GM12878 (cell line): ENCODE results near the gene MLXIP. TPM values are rescaled to one million over a fixed set of nuclear protein-coding genes. Genes with fewer than 3 reads are reported as not detected.
A peak's percentile ranks its signal among the peaks of the same experiment; 100 is the strongest.
"Not testable (repeated sequence)": the region's sequence is repeated elsewhere in the genome, so short reads cannot be mapped to it uniquely, and the experiment has no call there.

Experiments
- ATAC-seq: fragments of 200-7000 bp; cut with Tn5 transposase; 3 replicates; pipeline ENCODE4 v1.9.1; 2020; ENCODE audit warnings: mild to moderate bottlenecking, moderate library complexity
- BruUV-seq: library from RNA; stranded (reverse); fragments of 400-500 nt; replicated peaks from 2 replicates; lab custom pipeline; 2021; lab: Mats Ljungman, UMichigan
- CTCF ChIA-PET: fragments of 300-600 bp; sonication (Branson Sonifier 250); formaldehyde crosslinking; extraction: SDS; loops from one replicate; lab custom pipeline; 2021; ENCODE audit warnings: inconsistent platforms; lab: Yijun Ruan, JAX
- POLR2A ChIA-PET: fragments of 350-600 bp; formaldehyde crosslinking; extraction: SDS; loops from one replicate; lab custom pipeline; 2021; ENCODE audit warnings: inconsistent platforms; lab: Charles Lee
- RAD21 ChIA-PET: fragments of 300-600 bp; sonication (Branson Sonifier 250); formaldehyde crosslinking; loops from one replicate; lab custom pipeline; 2023; ENCODE audit warnings: antibody characterized with exemption; ENCODE audit not compliant: unreplicated experiment; lab: Charles Lee
- SMC1A ChIA-PET: fragments of 300-600 bp; sonication (Branson Sonifier 250); formaldehyde crosslinking; loops from one replicate; lab custom pipeline; 2023; ENCODE audit not compliant: unreplicated experiment, uncharacterized antibody; lab: Charles Lee
- DNase-seq: peaks from one replicate; pipeline ENCODE4 v3.0.0-alpha.2; 2011; ENCODE audit warnings: low read depth, low spot score
- FAIRE-seq: peaks from 3 replicates; lab custom pipeline; 2011; peaks lifted over from hg19 to GRCh38; lab: Jason Lieb, UNC
- H2AFZ ChIP-seq: 2 replicates; pipeline ENCODE4 v1.6.0; 2011; ENCODE audit warnings: low read depth, low read length, control low read depth; ENCODE audit not compliant: control insufficient read depth
- H3K27ac ChIP-seq: 2 replicates; pipeline ENCODE4 v1.5.1; 2011; ENCODE audit warnings: control low read depth; ENCODE audit not compliant: control insufficient read depth, insufficient read depth
- H3K27me3 ChIP-seq, 2 experiments: replicated peaks in 1 of 2; 2 replicates each; pipeline versions ENCODE4 v1.6.0 to v1.6.1; 2011; ENCODE audit warnings: low read length in 1 of 2; ENCODE audit not compliant: control insufficient read depth in 2 of 2, insufficient read depth in 2 of 2
- H3K36me3 ChIP-seq, 2 experiments: 2 replicates each; pipeline ENCODE4 v1.5.1; 2011; ENCODE audit warnings: low read length in 1 of 2; ENCODE audit not compliant: control insufficient read depth in 2 of 2, insufficient read depth in 2 of 2
- H3K4me1 ChIP-seq: 2 replicates; pipeline ENCODE4 v1.6.1; 2011; ENCODE audit warnings: mild to moderate bottlenecking, low read length, moderate library complexity, mixed read lengths; ENCODE audit not compliant: control insufficient read depth, insufficient read depth
- H3K4me2 ChIP-seq: 2 replicates; pipeline ENCODE4 v1.6.0; 2011; ENCODE audit warnings: control low read depth; ENCODE audit not compliant: control insufficient read depth, insufficient read depth
- H3K4me3 ChIP-seq: fragments of 200-600 bp; sonication (generic); 2 replicates; pipeline ENCODE4 v1.5.1; 2016
- H3K79me2 ChIP-seq: 2 replicates; pipeline ENCODE4 v1.6.0; 2011; ENCODE audit warnings: low read length; ENCODE audit not compliant: control insufficient read depth, insufficient read depth
- H3K9ac ChIP-seq: 2 replicates; pipeline ENCODE4 v1.8.0; 2011; ENCODE audit warnings: low read length, control low read depth, mixed read lengths; ENCODE audit not compliant: control insufficient read depth, insufficient read depth
- H3K9me3 ChIP-seq: replicated peaks from 3 replicates; pipeline ENCODE4 v1.5.1; 2011; ENCODE audit warnings: mild to moderate bottlenecking, low read length; ENCODE audit not compliant: control insufficient read depth, insufficient read depth
- H4K20me1 ChIP-seq: 2 replicates; pipeline ENCODE4 v1.6.0; 2011; ENCODE audit not compliant: control insufficient read depth, insufficient read depth
- BCL11A ChIP-seq: IDR thresholded peaks from 2 replicates; pipeline ENCODE4 v1.6.1; 2011; ENCODE audit warnings: low read depth, low read length
- BMI1 ChIP-seq: fragments of 450-650 bp; IDR thresholded peaks from 2 replicates; pipeline ENCODE4 v1.6.1; 2016; ENCODE audit warnings: mild to moderate bottlenecking, moderate library complexity, borderline replicate concordance
- CHD1 ChIP-seq: IDR thresholded peaks from 2 replicates; pipeline ENCODE4 v1.6.1; 2012; ENCODE audit warnings: low read depth, low read length, improper control_type of control experiment
- ESRRA ChIP-seq: IDR thresholded peaks from 2 replicates; pipeline ENCODE4 v1.6.1; 2012; ENCODE audit warnings: mild to moderate bottlenecking, low read length, improper control_type of control experiment
- HDAC6 ChIP-seq: fragments of 200-600 bp; sonication (generic); IDR thresholded peaks from one replicate; pipeline ENCODE4 v1.8.0; 2017; ENCODE audit warnings: antibody characterized with exemption; ENCODE audit not compliant: unreplicated experiment
- JUND ChIP-seq: IDR thresholded peaks from 2 replicates; pipeline ENCODE4 v1.6.1; 2012; ENCODE audit warnings: low read depth, mild to moderate bottlenecking, low read length, improper control_type of control experiment, moderate library complexity
- MEF2A ChIP-seq: IDR thresholded peaks from 2 replicates; pipeline ENCODE4 v1.6.1; 2011; ENCODE audit warnings: low read depth, mild to moderate bottlenecking, low read length, moderate library complexity; ENCODE audit not compliant: insufficient read depth
- RUNX3 ChIP-seq: IDR thresholded peaks from 2 replicates; pipeline ENCODE4 v1.6.1; 2012; ENCODE audit warnings: low read length, inconsistent platforms
- SIN3A ChIP-seq: IDR thresholded peaks from 2 replicates; pipeline ENCODE4 v1.6.1; 2012; ENCODE audit warnings: low read depth, low read length, improper control_type of control experiment
- TARDBP ChIP-seq: IDR thresholded peaks from 2 replicates; pipeline ENCODE4 v1.6.1; 2016; ENCODE audit warnings: borderline replicate concordance
- WGBS: methylation state at CpG from one replicate; pipeline ENCODE4 v1.1.6; 2016; ENCODE audit warnings: low lambda C conversion rate; ENCODE audit not compliant: insufficient replicate concordance, insufficient coverage; ENCODE audit errors: missing lambda C conversion rate; 5-methylcytosine and 5-hydroxymethylcytosine counted together
- in situ Hi-C: fragments of 300-500 bp; cut with MboI; formaldehyde crosslinking; loops from 9 replicates; pipeline ENCODE4 v1.14.3; 2018; ENCODE audit warnings: mixed read lengths
- intact Hi-C: fragments of 100-400 bp; cut with micrococcal nuclease; formaldehyde crosslinking; loops from one replicate; pipeline ENCODE4 v1.14.2; 2022; ENCODE audit not compliant: unreplicated experiment
- polyA plus RNA-seq, 11 experiments: library from polyadenylated mRNA; depleted of rRNA in 4 of 11; unstranded in 6 of 11; stranded (reverse) in 5 of 11; fragments of >200 nt; fragmentation: Nextera tagmentation in 4 of 11; fragmentation: Illumina TruSeq in 1 of 11; extraction: Ambion mirVana in 4 of 11; extraction: Trizol in 1 of 11; gene quantifications; 1 replicate in 1 of 11; 2 replicates in 10 of 11; pipeline versions ENCODE4 v1.2.1 to v1.2.3, GENCODE V29; 2011 to 2016; ENCODE audit warnings: inconsistent platforms in 2 of 11, missing spikeins in 2 of 11, low read depth in 1 of 11
- total RNA-seq, 4 experiments: library from RNA; depleted of rRNA in 3 of 4; stranded (reverse); fragments of >200 nt in 3 of 4; fragmentation: Illumina TruSeq in 1 of 4; extraction: Trizol in 1 of 4; gene quantifications; 2 replicates each; pipeline versions ENCODE4 v1.2.1 to v1.2.3, GENCODE V29; 2013 to 2021

Gene MLXIP
- total and polyA plus RNA-seq, 10 of the 15 experiments (the other 5 are each of a cell fraction or from before 2014, with no cell fraction given): 1.1 to 23.7 (median 7.0) TPM

DNA sequence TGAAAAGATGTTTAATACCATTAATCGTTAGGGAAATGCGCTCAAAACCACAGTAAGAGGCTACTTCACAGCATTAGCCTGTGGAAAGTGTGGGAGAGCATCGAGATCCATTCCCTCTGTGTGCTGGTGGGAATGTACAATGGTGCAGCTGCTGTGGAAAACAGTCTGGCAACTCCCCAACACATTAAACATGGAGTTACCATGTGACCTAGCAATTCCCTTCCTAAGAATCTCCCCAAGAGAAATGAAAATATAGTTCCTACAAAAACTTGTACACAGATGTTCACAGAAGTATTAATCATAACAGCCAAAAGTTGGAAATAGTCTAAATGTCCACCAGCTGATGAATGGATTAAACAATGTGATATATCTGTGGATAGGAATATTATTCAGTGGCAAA is 23.8 kb downstream of the MLXIP start:
- Histone ChIP-seq H3K4me2 (no peak overlapping the region), H3K9me3 (no peaks in the 10 kb centered on the region), H4K20me1 (no peaks in the 10 kb centered on the region), H3K4me3 (no peak overlapping the region), H3K9ac (no peak overlapping the region), H3K27me3 (no peaks in the 10 kb centered on the region), H3K27ac (no peak overlapping the region), H3K36me3 (no peaks in the 10 kb centered on the region; a peak in 1 of 4 replicates)
- WGBS: 72% methylated on average over 3 of the region's 3 CpGs
- ChIA-PET POLR2A (no interaction called here), CTCF (interaction anchor here (1.0 to 2.3 kb wide), 2 partner anchors 14 to 48 kb away, joined by 3 to 6 read pairs; no protein-coding TSS in a partner anchor)
- intact Hi-C loops: no loop called here
- DNase-seq: no peak
- in situ Hi-C loops: no loop called here
- ATAC-seq: no peak
- FAIRE-seq: no peak
- TF ChIP-seq BMI1 (no peak), HDAC6 (no peak), MEF2A (no peak), TARDBP (no peak), BCL11A (no peak), ESRRA (no peak), SIN3A (no peak), CHD1 (no peak)
- TF ChIP-seq, all 136 proteins: peak for 0
- no peaks in the 10 kb centered on the region; the same call in 1 of the 2 replicates for H3K79me2 ChIP-seq
- peaks cover 8% of the 10 kb centered on the region for H3K4me1 ChIP-seq
- ChIA-PET SMC1A (interaction anchor here (0.6 to 1.6 kb wide), 2 partner anchors 14 to 21 kb away, joined by 3 to 7 read pairs; no protein-coding TSS in a partner anchor), RAD21 (no interaction called here)
- BruUV-seq: no TSS peak
- no peak overlapping the region for H2AFZ ChIP-seq

DNA sequence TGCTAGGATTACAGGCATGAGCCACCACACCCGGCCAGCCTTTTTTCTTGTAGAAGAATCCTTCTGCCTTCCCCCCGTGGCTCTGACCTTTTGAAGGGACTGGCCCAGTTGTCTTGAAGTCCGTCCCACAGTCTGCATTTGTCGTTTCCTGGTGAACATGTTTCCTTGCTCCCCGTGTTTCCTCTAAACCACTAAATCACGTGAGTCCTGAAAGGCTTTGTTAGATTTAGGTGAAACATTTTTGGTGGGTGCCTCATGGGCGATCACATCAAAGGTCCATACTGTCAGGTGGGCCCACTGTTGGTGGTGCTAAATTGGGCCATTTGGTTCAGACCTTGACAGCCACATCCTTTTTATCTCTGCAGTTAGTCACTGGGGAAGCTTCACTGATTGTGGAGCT is 26.3 kb downstream of the MLXIP start:
- POLR2A ChIA-PET: interaction anchor here (0.7 to 1.3 kb wide), 2 partner anchors 22 to 1389 kb away, joined by 3 to 4 read pairs; no protein-coding TSS in a partner anchor
- FAIRE-seq (no peak), DNase-seq (no peak), ATAC-seq (no peak)
- Histone ChIP-seq H3K4me2 (no peak overlapping the region), H3K4me1 (peaks cover 6% of the 10 kb centered on the region), H3K27me3 (no peaks in the 10 kb centered on the region), H3K4me3 (no peak overlapping the region), H3K9ac (no peak overlapping the region), H3K27ac (no peak overlapping the region), H3K36me3 (no peaks in the 10 kb centered on the region), H4K20me1 (no peaks in the 10 kb centered on the region), H2AFZ (no peak overlapping the region), H3K79me2 (no peaks in the 10 kb centered on the region; the same call in 1 of the 2 replicates), H3K9me3 (no peaks in the 10 kb centered on the region)
- TF ChIP-seq JUND: no peak
- peak; percentile 26; the same call in 1 of the 2 replicates for TF ChIP-seq RUNX3
- SMC1A ChIA-PET: no interaction called here
- 15% methylated on average over 7 of the region's 7 CpGs for WGBS
- in situ Hi-C loops (no loop called here), intact Hi-C loops (no loop called here)
- RAD21 ChIA-PET: no interaction called here
- CTCF ChIA-PET: no interaction called here
- BruUV-seq: no TSS peak

DNA sequence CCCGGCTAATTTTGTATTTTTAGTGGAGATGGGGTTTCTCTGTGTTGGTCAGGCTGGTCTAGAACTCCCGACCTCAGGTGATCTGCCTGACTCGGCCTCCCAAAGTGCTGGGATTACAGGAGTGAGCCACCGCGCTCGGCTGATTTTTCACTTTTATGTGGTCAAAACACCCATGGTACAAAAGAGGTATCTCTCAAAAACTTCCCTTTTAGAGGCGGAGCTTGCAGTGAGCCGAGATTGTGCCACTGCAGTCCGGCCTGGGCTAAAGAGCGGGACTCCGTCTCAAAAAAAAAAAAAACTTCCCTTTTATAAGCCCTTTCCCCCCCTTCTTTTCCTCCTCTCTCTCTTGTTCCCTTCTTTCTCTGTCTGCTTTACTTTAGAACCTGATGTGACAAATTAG is 26.9 kb downstream of the MLXIP start:
- H4K20me1 ChIP-seq, H3K9ac ChIP-seq, H3K4me3 ChIP-seq, H3K4me1 ChIP-seq, BruUV-seq, H3K79me2 ChIP-seq, FAIRE-seq, intact Hi-C loops, H3K27ac ChIP-seq, DNase-seq, ATAC-seq, H2AFZ ChIP-seq, H3K4me2 ChIP-seq, H3K27me3 ChIP-seq, in situ Hi-C loops, SMC1A ChIA-PET, H3K9me3 ChIP-seq, RAD21 ChIA-PET, H3K36me3 ChIP-seq: not testable (repeated sequence)
- WGBS: 89% methylated on average over 11 of the region's 11 CpGs
- CTCF ChIA-PET: interaction anchor here (1.1 kb wide), 1 partner anchor 51 kb away, joined by 3 read pairs; no protein-coding TSS in a partner anchor
- POLR2A ChIA-PET: interaction anchor here (1.3 kb wide), 1 partner anchor 23 kb away, joined by 4 read pairs; no protein-coding TSS in a partner anchor
